PC-9 (cell line): Measurements from ENCODE around the gene SORBS2. TPM values are rescaled to one million over a fixed set of nuclear protein-coding genes. Genes with fewer than 3 reads are reported as not detected.

ENCODE experiments used
- BruUV-seq: library from RNA; stranded (reverse); fragments of 400-500 nt; replicated peaks from 2 replicates; lab custom pipeline; 2021; lab: Mats Ljungman, UMichigan
- CTCF ChIA-PET: fragments of 300-600 bp; sonication (Branson Sonifier 250); formaldehyde crosslinking; loops from one replicate; lab custom pipeline; 2022; ENCODE audit warnings: antibody characterized with exemption; lab: Charles Lee
- POLR2A ChIA-PET: fragments of 300-600 bp; sonication (Branson Sonifier 250); formaldehyde crosslinking; loops from one replicate; lab custom pipeline; 2022; ENCODE audit warnings: antibody characterized with exemption; ENCODE audit not compliant: unreplicated experiment; lab: Charles Lee
- DNase-seq, 2 experiments: peaks; one replicate each; pipeline versions ENCODE4 v3.0.0 to v3.0.0-alpha.2; 2015 to 2022; ENCODE audit warnings: mixed read lengths in 1 of 2
- H2AFZ ChIP-seq: fragments of 200-600 bp; sonication (generic); 2 replicates; pipeline ENCODE4 v1.8.1; 2017; ENCODE audit warnings: antibody characterized with exemption
- H3F3A ChIP-seq: fragments of 200-600 bp; sonication (generic); 2 replicates; pipeline ENCODE4 v1.8.1; 2017; ENCODE audit warnings: antibody characterized with exemption, mild to moderate bottlenecking, low read depth; ENCODE audit not compliant: insufficient read depth
- H3K27ac ChIP-seq: fragments of 200-600 bp; sonication (generic); 2 replicates; pipeline ENCODE4 v1.6.1; 2016; ENCODE audit warnings: mixed run types
- H3K27me3 ChIP-seq: fragments of 200-600 bp; sonication (generic); 2 replicates; pipeline ENCODE4 v1.6.1; 2016; ENCODE audit warnings: low read depth, mixed run types; ENCODE audit not compliant: insufficient read depth
- H3K36me3 ChIP-seq: fragments of 200-600 bp; sonication (generic); 2 replicates; pipeline ENCODE4 v1.6.1; 2016; ENCODE audit warnings: low read depth, mixed run types
- H3K4me1 ChIP-seq: fragments of 200-600 bp; sonication (generic); replicated peaks from 2 replicates; pipeline ENCODE4 v1.6.1; 2016; ENCODE audit warnings: mixed run types; ENCODE audit not compliant: insufficient read depth
- H3K4me2 ChIP-seq: fragments of 200-600 bp; sonication (generic); 2 replicates; pipeline ENCODE4 v1.6.1; 2017; ENCODE audit warnings: mixed run types
- H3K4me3 ChIP-seq: fragments of 200-600 bp; sonication (generic); 2 replicates; pipeline ENCODE4 v1.6.1; 2016; ENCODE audit warnings: mixed run types
- H3K79me2 ChIP-seq: fragments of 200-600 bp; sonication (generic); 2 replicates; pipeline ENCODE4 v1.6.1; 2017; ENCODE audit warnings: low read depth, mixed run types
- H3K9me2 ChIP-seq: fragments of 200-600 bp; sonication (generic); 2 replicates; pipeline ENCODE4 v1.8.1; 2017; ENCODE audit warnings: mild to moderate bottlenecking; ENCODE audit not compliant: insufficient read depth
- H3K9me3 ChIP-seq: fragments of 200-600 bp; sonication (generic); 2 replicates; pipeline ENCODE4 v1.8.1; 2016; ENCODE audit warnings: low read depth; ENCODE audit not compliant: insufficient read depth
- H4K20me1 ChIP-seq: fragments of 200-600 bp; sonication (generic); 2 replicates; pipeline ENCODE4 v1.8.1; 2017; ENCODE audit not compliant: insufficient read depth
- CTCF ChIP-seq: fragments of 200-600 bp; sonication (generic); conservative IDR thresholded peaks from 2 replicates; pipeline ENCODE4 v1.6.1; 2017; ENCODE audit warnings: mixed run types, antibody characterized with exemption, mild to moderate bottlenecking, moderate library complexity
- EZH2 ChIP-seq: fragments of 200-600 bp; sonication (generic); IDR thresholded peaks from 2 replicates; pipeline ENCODE4 v1.8.0; 2017; ENCODE audit warnings: antibody characterized with exemption, low read depth
- intact Hi-C: fragments of 100-400 bp; cut with micrococcal nuclease; formaldehyde crosslinking; loops from one replicate; pipeline ENCODE4 v1.10.0; 2022; ENCODE audit not compliant: unreplicated experiment
- total RNA-seq: library from RNA; stranded (reverse); gene quantifications from 2 replicates; pipeline ENCODE4 v1.2.3, GENCODE V29; 2021

Gene SORBS2
- total RNA-seq, 1 experiment from 2014 or later: 16.4 TPM

DNA sequence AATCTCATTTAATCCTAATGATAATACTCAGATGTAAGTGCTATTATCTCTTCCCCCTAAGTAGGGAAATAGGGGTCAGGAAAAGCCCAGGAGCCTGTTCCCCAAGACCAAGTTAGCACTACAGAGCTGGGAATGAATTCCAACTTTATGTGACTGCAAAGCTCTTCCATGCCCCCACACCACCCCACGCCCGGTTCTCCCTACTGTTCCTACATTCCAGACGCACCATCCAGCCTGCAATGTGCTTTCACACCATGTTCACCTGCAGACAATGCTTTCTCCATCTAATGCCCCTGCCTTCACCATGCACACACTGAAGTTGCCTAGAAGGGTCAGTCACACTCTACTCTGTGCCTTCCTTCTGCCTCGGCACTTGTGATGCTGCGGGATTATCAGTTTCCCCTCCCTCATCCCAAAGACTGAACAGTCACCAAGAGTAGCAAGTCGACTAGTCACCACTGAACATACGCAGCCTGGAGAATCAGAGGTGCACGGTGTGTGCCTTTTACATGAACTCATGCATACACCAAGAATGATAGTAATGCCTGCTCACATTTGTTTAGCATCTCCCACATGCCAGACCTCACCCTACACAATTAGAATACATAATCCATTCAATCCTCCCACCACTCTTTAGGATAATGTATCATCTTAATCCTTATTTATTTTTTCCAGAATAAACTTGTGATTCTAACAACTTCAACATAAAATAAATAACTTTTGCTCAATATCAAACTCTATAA is 14.2 kb downstream of the SORBS2 start:
- no TSS peak for BruUV-seq
- H3K27ac ChIP-seq: no peak overlapping the region
- H2AFZ ChIP-seq: no peak overlapping the region
- no peak overlapping the region for H3K4me2 ChIP-seq
- POLR2A ChIA-PET: no interaction called here
- no peaks in the 10 kb centered on the region for H3K36me3 ChIP-seq
- CTCF ChIA-PET: no interaction called here
- peaks cover 5% of the 10 kb centered on the region for H3K4me1 ChIP-seq
- H4K20me1 ChIP-seq: no peaks in the 10 kb centered on the region
- intact Hi-C loops: loop anchor here (10.0 kb wide), 1 partner anchor 77 kb away; no protein-coding TSS in a partner anchor
- H3K9me2 ChIP-seq: no peaks in the 10 kb centered on the region
- no peaks in the 10 kb centered on the region for H3F3A ChIP-seq
- no peaks in the 10 kb centered on the region for H3K9me3 ChIP-seq
- no peaks in the 10 kb centered on the region for H3K27me3 ChIP-seq
- no peak for DNase-seq
- H3K79me2 ChIP-seq: no peaks in the 10 kb centered on the region
- TF ChIP-seq EZH2: no peak
- TF ChIP-seq CTCF: no peak
- no peak overlapping the region for H3K4me3 ChIP-seq

DNA sequence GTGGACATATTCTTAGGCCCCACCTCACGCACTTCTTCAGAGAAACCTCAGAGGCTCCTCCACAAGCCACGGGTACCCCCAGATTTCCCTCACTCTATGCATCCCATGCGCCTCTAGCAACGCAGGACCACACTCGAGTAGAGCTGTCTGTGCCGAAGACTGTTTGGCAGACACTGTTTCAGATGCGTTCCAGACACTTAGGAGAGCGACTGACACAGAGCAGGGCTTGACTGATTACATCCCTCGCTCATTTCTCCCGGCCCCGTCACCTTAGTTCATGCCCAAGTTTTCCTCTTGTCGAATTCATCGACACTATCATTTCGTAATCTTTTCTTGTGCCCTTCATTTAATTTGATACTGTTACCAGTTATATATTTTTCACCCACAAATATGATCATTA is 15.0 kb downstream of the SORBS2 start:
- no peaks in the 10 kb centered on the region for H3K79me2 ChIP-seq
- H3K4me1 ChIP-seq: peaks cover 12% of the 10 kb centered on the region
- H3K27me3 ChIP-seq: no peaks in the 10 kb centered on the region
- ChIA-PET POLR2A (no interaction called here), CTCF (no interaction called here)
- no peak overlapping the region for H3K27ac ChIP-seq
- TF ChIP-seq EZH2 (no peak), CTCF (no peak)
- no peak for DNase-seq
- H4K20me1 ChIP-seq: no peaks in the 10 kb centered on the region
- no peaks in the 10 kb centered on the region for H3F3A ChIP-seq
- no TSS peak for BruUV-seq
- H3K4me2 ChIP-seq: no peak overlapping the region
- H3K36me3 ChIP-seq: no peaks in the 10 kb centered on the region
- H3K9me2 ChIP-seq: no peaks in the 10 kb centered on the region
- intact Hi-C loops: loop anchor here (10.0 kb wide), 1 partner anchor 78 kb away; no protein-coding TSS in a partner anchor
- H3K4me3 ChIP-seq: no peak overlapping the region
- no peak overlapping the region for H2AFZ ChIP-seq
- no peaks in the 10 kb centered on the region for H3K9me3 ChIP-seq

DNA sequence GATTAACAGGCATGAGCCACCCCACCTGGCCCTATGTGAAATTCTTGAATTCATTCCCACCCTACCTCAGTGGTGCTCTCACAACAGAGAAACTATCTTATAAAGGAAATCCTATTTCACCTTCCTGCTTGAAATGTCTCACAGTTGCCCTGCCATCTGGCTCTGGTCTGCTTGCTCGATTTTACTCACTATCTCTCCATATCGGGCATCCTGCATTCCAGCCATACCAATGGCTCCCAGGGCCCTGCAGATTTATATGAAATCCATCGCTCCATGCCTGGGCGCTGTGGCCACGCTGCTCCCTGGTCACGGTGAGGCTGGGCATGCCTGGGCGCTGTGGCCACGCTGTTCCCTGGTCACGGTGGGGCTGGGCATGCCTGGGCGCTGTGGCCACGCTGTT is 15.8 kb downstream of the SORBS2 start:
- H3K9me2 ChIP-seq: no peaks in the 10 kb centered on the region
- H3K9me3 ChIP-seq: no peaks in the 10 kb centered on the region
- no peak overlapping the region for H2AFZ ChIP-seq
- no TSS peak for BruUV-seq
- POLR2A ChIA-PET: no interaction called here
- no peaks in the 10 kb centered on the region for H4K20me1 ChIP-seq
- H3K27me3 ChIP-seq: no peaks in the 10 kb centered on the region
- intact Hi-C loops: loop anchor here (10.0 kb wide), 1 partner anchor 79 kb away; no protein-coding TSS in a partner anchor
- H3K4me2 ChIP-seq: no peak overlapping the region
- no peaks in the 10 kb centered on the region for H3K36me3 ChIP-seq
- no peak for DNase-seq
- H3K79me2 ChIP-seq: no peaks in the 10 kb centered on the region
- H3K4me3 ChIP-seq: no peak overlapping the region
- peaks cover 16% of the 10 kb centered on the region for H3K4me1 ChIP-seq
- TF ChIP-seq EZH2 (no peak), CTCF (no peak)
- CTCF ChIA-PET: no interaction called here
- H3K27ac ChIP-seq: no peak overlapping the region
- no peaks in the 10 kb centered on the region for H3F3A ChIP-seq
